Neural crest cell (in vitro differentiated cells): ENCODE measurements around the gene DNMBP. TPM values are rescaled to one million over a fixed set of nuclear protein-coding genes. Genes with fewer than 3 reads are reported as not detected.
"Not testable (repeated sequence)": the region's sequence is repeated elsewhere in the genome, so short reads cannot be mapped to it uniquely, and the experiment has no call there.

Source experiments
- DNase-seq: peaks from one replicate; pipeline ENCODE4 v3.0.0; 2021; ENCODE audit warnings: low read depth, mixed read lengths, low spot score
- H3K27ac Mint-ChIP-seq: one replicate; pipeline ENCODE4 v1.8.0; 2021; ENCODE audit warnings: mild to moderate bottlenecking, mixed read lengths; ENCODE audit not compliant: unreplicated experiment
- H3K27me3 Mint-ChIP-seq: 2 replicates; pipeline ENCODE4 v1.8.0; 2021; ENCODE audit warnings: low read depth, mild to moderate bottlenecking, mixed read lengths
- H3K36me3 Mint-ChIP-seq: 2 replicates; pipeline ENCODE4 v1.8.0; 2021; ENCODE audit warnings: low read depth, mild to moderate bottlenecking, mixed read lengths
- H3K4me1 Mint-ChIP-seq: 2 replicates; pipeline ENCODE4 v1.8.0; 2021; ENCODE audit warnings: mixed read lengths
- H3K4me3 Mint-ChIP-seq: one replicate; pipeline ENCODE4 v1.8.0; 2021; ENCODE audit warnings: mild to moderate bottlenecking, mixed read lengths
- H3K9me3 Mint-ChIP-seq: 2 replicates; pipeline ENCODE4 v1.8.0; 2021; ENCODE audit warnings: mixed read lengths
- total RNA-seq: library from RNA; stranded (reverse); gene quantifications from 2 replicates; pipeline ENCODE4 v1.2.1, GENCODE V29; 2021
- TF ChIP-seq, protein P1 (sequence below): fragments of 200-600 bp; sonication (generic); conservative IDR thresholded peaks from 2 replicates; pipeline ENCODE4 v1.5.0; 2021; ENCODE audit warnings: antibody characterized with exemption, mild to moderate bottlenecking

Gene DNMBP
- total RNA-seq, 1 donor from 2014 or later, result 17.8 TPM

DNA sequence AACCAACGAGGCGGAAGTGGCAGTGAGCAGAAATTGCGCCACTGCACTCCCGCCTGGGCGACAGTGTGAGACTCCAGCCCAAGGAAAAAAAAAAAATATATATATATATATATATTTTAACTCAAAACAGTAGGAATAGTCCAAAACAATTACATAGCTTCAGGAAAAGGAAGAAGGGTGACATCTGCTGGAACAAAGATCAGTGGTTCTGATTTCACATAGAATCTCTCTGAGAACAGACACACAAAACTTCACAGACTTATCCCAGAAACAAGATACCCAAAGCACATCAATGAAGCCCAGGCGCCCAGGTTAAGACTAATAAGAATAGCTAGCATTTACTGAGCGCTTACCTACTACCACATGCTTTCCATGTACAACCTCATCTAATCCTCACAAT is 45.0 kb downstream of the DNMBP start:
- peaks cover 1% of the 10 kb centered on the region for H3K36me3 Mint-ChIP-seq
- H3K4me1 Mint-ChIP-seq, result peaks cover 20% of the 10 kb centered on the region
- no peak for DNase-seq
- H3K27me3 Mint-ChIP-seq, result no peaks in the 10 kb centered on the region
- H3K4me3 Mint-ChIP-seq, result no peak overlapping the region
- H3K9me3 Mint-ChIP-seq, result no peaks in the 10 kb centered on the region
- no peak overlapping the region for H3K27ac Mint-ChIP-seq
- TF ChIP-seq, protein P1, sequence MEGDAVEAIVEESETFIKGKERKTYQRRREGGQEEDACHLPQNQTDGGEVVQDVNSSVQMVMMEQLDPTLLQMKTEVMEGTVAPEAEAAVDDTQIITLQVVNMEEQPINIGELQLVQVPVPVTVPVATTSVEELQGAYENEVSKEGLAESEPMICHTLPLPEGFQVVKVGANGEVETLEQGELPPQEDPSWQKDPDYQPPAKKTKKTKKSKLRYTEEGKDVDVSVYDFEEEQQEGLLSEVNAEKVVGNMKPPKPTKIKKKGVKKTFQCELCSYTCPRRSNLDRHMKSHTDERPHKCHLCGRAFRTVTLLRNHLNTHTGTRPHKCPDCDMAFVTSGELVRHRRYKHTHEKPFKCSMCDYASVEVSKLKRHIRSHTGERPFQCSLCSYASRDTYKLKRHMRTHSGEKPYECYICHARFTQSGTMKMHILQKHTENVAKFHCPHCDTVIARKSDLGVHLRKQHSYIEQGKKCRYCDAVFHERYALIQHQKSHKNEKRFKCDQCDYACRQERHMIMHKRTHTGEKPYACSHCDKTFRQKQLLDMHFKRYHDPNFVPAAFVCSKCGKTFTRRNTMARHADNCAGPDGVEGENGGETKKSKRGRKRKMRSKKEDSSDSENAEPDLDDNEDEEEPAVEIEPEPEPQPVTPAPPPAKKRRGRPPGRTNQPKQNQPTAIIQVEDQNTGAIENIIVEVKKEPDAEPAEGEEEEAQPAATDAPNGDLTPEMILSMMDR, result peak; percentile 22

DNA sequence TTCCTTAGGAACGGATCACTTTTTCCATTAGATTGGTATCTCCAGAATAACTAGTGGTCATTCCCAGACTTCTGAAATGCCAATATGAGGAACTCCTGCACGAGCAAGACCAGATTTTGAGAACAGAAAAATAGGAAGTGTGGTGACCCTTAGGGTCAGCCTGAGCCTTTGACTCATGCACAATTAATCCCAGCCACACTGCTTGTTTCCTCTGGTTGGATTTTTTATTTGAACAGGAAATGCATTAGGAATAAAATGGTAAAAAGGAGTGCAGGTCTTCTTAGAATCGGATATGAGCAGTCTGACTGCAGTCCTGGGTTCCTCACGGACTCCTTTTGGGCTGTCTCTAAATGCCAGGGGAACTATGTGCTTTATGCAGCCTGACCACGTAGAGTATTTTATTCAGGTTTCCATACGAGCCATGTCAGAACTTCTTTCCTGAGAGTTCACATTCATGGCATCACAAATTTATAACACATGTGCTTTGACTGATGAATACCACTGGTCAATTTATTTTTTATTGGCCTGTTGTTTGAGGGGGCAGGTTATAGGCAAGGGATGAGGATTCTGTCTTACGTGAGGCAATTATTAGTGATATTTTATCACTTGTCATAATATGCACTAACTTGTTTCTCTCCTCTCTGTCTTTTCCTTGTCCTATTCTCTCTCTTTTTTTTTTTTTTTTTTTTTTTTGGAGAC is 46.1 kb downstream of the DNMBP start:
- H3K27me3 Mint-ChIP-seq, H3K4me3 Mint-ChIP-seq, DNase-seq, H3K9me3 Mint-ChIP-seq, H3K36me3 Mint-ChIP-seq, H3K27ac Mint-ChIP-seq: not testable (repeated sequence)
- H3K4me1 Mint-ChIP-seq, result peaks cover 20% of the 10 kb centered on the region

DNA sequence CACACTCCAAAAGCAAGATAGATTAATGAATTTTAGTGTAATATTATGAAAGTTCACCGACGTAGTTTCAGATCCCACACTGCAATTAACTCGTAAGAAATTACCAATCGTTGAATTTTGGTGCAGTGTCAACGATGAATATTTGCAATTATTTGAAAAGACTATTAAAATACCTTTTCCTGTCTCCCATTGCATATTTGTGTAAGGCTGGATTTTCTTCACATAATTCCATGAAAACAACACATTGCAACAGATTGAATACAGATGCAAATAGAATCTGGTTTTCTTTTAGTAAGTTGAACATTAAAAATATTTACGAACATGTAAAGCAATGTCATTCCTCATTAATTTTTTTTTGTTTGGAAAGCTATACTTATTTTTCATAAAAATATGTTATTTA is 50.9 kb downstream of the DNMBP start:
- H3K4me1 Mint-ChIP-seq, result peaks cover 14% of the 10 kb centered on the region
- no peak for DNase-seq
- no peak overlapping the region for H3K4me3 Mint-ChIP-seq
- TF ChIP-seq, protein P1, result no peak
- H3K27me3 Mint-ChIP-seq, result no peaks in the 10 kb centered on the region
- H3K27ac Mint-ChIP-seq, result no peak overlapping the region
- H3K9me3 Mint-ChIP-seq, result no peaks in the 10 kb centered on the region
- peaks cover 20% of the 10 kb centered on the region for H3K36me3 Mint-ChIP-seq

DNA sequence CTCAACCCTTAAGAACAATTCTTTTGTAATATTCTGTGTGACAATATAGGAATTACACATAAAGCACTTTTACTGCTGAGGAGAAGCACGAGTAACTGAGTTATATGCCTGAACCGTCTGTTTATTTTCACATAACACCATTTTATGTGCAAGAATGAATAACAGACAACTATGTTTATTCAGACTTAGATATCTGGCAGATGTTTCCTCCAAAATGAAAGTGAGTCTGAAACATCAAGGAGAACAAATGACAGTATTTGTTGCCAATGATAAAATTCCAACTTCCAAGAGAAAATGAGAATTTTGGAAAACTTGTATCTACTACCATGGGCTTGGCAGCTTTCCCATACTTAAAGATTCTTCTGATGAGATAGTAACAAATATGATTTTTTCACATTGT is 51.4 kb downstream of the DNMBP start:
- peaks cover 24% of the 10 kb centered on the region for H3K36me3 Mint-ChIP-seq
- no peak overlapping the region for H3K27ac Mint-ChIP-seq
- H3K9me3 Mint-ChIP-seq, result no peaks in the 10 kb centered on the region
- H3K4me3 Mint-ChIP-seq, result no peak overlapping the region
- no peaks in the 10 kb centered on the region for H3K27me3 Mint-ChIP-seq
- no peak for DNase-seq
- peaks cover 11% of the 10 kb centered on the region for H3K4me1 Mint-ChIP-seq
- TF ChIP-seq, protein P1, result no peak

DNA sequence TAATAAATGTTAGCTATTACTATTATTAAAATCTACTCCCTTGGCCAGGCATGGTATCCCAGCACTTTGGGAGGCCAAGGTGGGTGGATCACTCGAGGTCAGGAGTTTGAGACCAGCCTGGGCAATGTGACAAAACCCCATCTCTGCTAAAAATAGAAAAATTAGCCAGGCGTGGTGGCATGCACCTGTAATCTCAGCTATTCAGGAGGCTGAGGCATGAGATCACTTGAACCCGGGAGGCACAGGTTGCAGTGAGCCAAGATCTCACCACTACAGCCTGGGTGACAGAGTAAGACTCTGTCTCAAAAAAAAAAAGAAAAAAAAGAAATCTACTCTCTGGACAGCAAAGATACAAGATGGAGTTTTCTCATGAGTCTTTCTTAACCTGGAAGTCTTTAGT is 56.2 kb downstream of the DNMBP start:
- H3K9me3 Mint-ChIP-seq, DNase-seq, H3K4me1 Mint-ChIP-seq, H3K27ac Mint-ChIP-seq, H3K4me3 Mint-ChIP-seq, H3K27me3 Mint-ChIP-seq: not testable (repeated sequence)
- H3K36me3 Mint-ChIP-seq, result peaks cover 50% of the 10 kb centered on the region

DNA sequence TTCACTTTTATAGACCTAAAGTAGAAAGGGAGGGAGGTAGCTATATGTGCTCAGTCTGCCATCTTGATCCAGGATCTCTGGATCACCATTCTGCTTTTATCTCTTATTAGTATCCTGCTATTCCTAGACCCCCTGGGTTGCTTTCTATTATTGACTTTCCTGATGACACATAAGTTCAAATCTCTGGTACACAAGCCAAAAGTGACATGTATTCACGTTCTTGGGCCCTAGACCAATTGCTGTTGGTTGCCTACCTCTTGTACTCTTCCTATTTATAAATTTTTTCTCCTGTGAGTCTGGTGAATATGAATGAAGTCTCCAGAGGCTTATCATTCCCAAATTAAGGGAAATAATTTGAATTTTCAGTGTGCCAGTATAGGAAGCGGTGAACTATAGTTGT is 56.9 kb downstream of the DNMBP start:
- TF ChIP-seq, protein P1, result no peak
- Mint-ChIP-seq H3K4me3 (no peak overlapping the region), H3K27ac (no peak overlapping the region), H3K27me3 (no peaks in the 10 kb centered on the region), H3K9me3 (peaks cover 10% of the 10 kb centered on the region), H3K4me1 (no peaks in the 10 kb centered on the region), H3K36me3 (peaks cover 54% of the 10 kb centered on the region)
- DNase-seq, result no peak

DNA sequence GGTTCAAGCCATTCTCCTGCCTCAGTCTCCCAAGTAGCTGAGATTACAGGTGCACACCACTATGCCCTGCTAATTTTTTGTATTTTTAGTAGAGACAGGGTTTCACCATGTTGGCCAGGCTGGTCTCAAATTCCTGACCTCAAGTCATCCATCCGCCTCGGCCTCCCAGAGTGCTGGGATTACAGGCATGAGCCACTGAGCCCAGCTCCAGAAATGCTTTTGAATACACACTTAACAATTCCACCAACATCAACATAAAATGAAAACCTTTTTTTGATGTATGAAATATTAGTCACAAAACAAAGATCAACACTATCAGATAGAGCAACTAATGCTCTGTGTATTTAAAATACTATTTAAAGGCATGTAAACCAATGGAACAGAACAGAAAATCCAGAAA is 63.7 kb downstream of the DNMBP start:
- H3K36me3 Mint-ChIP-seq, result peaks cover 25% of the 10 kb centered on the region
- not testable (repeated sequence) for H3K9me3 Mint-ChIP-seq, DNase-seq, H3K4me3 Mint-ChIP-seq, H3K27ac Mint-ChIP-seq, H3K27me3 Mint-ChIP-seq, H3K4me1 Mint-ChIP-seq
